Measurements from ENCODE around the gene TAGAP. TPM values are rescaled to one million over a fixed set of nuclear protein-coding genes. Genes with fewer than 3 reads are reported as not detected.
A peak's percentile ranks its signal among the peaks of the same experiment; 100 is the strongest.

The TAGAP gene
- total and polyA plus RNA-seq, 4 experiments from 2014 or later, result 160 to 276 (median 188) TPM

DNA sequence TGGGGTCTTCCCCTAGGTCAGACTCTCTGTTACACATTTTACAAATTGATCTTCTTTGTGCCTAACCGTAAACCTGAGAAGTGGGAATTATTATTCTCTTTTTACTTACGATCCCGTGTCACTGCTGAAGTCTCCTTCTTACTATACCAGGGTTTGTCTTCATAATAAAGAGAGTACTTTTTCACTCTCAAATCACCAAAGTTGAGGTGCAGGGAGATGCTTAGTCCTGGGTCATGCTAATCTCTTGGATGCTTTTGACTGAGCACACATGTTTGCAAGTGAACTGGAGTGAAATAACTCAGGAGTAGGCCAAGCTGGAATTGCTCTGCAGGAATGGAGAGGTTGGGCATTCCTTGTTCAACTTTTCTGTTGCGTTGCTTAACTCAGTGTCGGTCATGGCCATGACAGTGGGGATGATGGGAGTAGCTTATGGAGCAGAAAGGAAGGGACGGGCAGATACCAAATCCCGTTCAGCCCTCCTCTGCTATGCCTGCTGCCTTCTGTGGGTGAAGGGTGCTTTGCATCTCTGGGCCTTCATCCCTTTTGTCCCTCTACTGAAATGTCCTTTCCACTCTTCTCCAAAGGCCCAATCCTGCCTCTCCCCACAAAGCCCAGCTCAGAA lies 15.2 kb upstream of the TAGAP start:
- intact Hi-C loops (cut with micrococcal nuclease), result no loop called here
- Mint-ChIP-seq H3K4me1 (peaks cover 66 to 91% (median 80%) of the 10 kb centered on the region in 4 donors), H3K27me3 (no peaks in the 10 kb centered on the region), H3K9me3 (peaks cover 0 to 4% (median 0%) of the 10 kb centered on the region in 8 donors), H3K27ac (peak overlapping the region; percentile 87 to 99 (median 97)), H3K4me3 (peak overlapping the region in 3 of 8 donors; percentile 23 to 35 (median 33)), H3K36me3 (no peaks in the 10 kb centered on the region)
- ChIA-PET POLR2A (ENCODE audit: partially characterized antibody) (interaction anchor here (7.1 to 17.1 kb wide), 2 partner anchors 19 to 45 kb away, joined by 109 to 564 read pairs; partner anchors contain the start of gene TAGAP), CTCF (ENCODE audit: partially characterized antibody) (interaction anchor here (1.0 to 1.4 kb wide), 2 partner anchors 44 to 47 kb away, joined by 4 to 5 read pairs; no protein-coding TSS in a partner anchor)
- DNase-seq, result no peak
- H3K9me3 ChIP-seq (ENCODE audit: control insufficient read depth in 1 of 2, low read length in 2 of 2), result no peaks in the 10 kb centered on the region
- no peak overlapping the region for H3K4me3 ChIP-seq (ENCODE audit: low read length in 2 of 2)
- H3K27ac ChIP-seq (ENCODE audit: low read depth, low read length), result no peak overlapping the region
- no peaks in the 10 kb centered on the region for H3K36me3 ChIP-seq (ENCODE audit: insufficient read depth, low read length)
- H3K27me3 ChIP-seq (ENCODE audit: insufficient read depth, low read length), result no peaks in the 10 kb centered on the region
- peaks cover 89% of the 10 kb centered on the region for H3K4me1 ChIP-seq (ENCODE audit: insufficient read depth, low read length)

DNA sequence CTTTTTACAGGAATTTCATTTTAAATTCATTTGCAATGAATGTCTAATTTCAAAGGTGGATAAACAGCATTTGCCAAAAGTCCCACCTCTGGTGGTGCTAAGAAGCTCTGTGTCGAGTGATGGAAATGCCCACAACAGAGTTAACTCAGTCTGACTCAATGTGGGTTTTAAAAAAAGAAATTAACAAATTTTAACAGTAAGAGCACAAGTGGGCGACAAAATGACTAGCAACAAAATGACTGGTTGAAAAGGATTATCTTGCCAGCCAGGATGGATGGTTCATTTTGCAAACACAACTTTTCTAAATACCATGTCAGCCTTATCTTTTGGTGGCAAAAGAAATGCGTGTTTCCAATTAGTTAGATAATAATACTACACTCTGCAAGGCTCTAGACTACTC lies 14.3 kb upstream of the TAGAP start:
- H3K27me3 ChIP-seq (ENCODE audit: insufficient read depth, low read length), result no peaks in the 10 kb centered on the region
- intact Hi-C loops (cut with micrococcal nuclease), result no loop called here
- peaks cover 85% of the 10 kb centered on the region for H3K4me1 ChIP-seq (ENCODE audit: insufficient read depth, low read length)
- H3K27ac ChIP-seq (ENCODE audit: low read depth, low read length), result no peak overlapping the region
- DNase-seq, result no peak
- H3K36me3 ChIP-seq (ENCODE audit: insufficient read depth, low read length), result no peaks in the 10 kb centered on the region
- Mint-ChIP-seq H3K27ac (peak overlapping the region in 6 of 7 donors; percentile 33 to 98 (median 66)), H3K9me3 (peaks cover 0 to 4% (median 0%) of the 10 kb centered on the region in 8 donors), H3K4me3 (peak overlapping the region in 1 of 8 donors; percentile 20), H3K36me3 (no peaks in the 10 kb centered on the region), H3K4me1 (peaks cover 57 to 91% (median 76%) of the 10 kb centered on the region in 4 donors), H3K27me3 (no peaks in the 10 kb centered on the region)
- no peaks in the 10 kb centered on the region for H3K9me3 ChIP-seq (ENCODE audit: control insufficient read depth in 1 of 2, low read length in 2 of 2)
- POLR2A ChIA-PET (ENCODE audit: partially characterized antibody), result interaction anchor here (1.0 to 17.1 kb wide), 2 partner anchors 19 to 36 kb away, joined by 4 to 564 read pairs; partner anchors contain the start of gene TAGAP
- CTCF ChIA-PET (ENCODE audit: partially characterized antibody), result interaction anchor here (1.4 to 3.8 kb wide), 3 partner anchors 14 to 75 kb away, joined by 3 to 22 read pairs (median 6); partner anchors contain the start of gene TAGAP
- no peak overlapping the region for H3K4me3 ChIP-seq (ENCODE audit: low read length in 2 of 2)

DNA sequence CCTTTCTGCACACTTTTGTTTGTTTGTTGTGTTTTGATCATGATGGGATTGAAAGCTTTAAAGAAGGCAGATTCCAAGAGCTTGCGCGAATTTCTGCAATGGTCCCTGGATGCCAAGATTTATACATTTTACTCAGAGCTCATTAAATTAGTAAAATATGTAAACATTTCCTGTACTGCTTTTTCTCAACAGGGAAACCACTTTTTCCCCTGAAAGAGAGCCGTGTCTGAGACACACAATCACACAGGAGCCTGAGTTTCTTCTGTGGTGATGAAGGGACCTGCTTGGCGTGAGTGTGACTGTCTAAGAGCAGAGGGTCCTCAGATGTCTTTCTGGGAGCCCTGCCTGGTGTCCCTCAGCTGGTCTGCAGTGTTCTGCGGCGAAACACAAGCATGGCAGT lies 12.1 kb upstream of the TAGAP start:
- Histone ChIP-seq H3K9me3 (ENCODE audit: control insufficient read depth in 1 of 2, low read length in 2 of 2) (no peaks in the 10 kb centered on the region), H3K27me3 (ENCODE audit: insufficient read depth, low read length) (no peaks in the 10 kb centered on the region), H3K27ac (ENCODE audit: low read depth, low read length) (peak overlapping the region; percentile 17), H3K4me3 (ENCODE audit: low read length in 2 of 2) (no peak overlapping the region), H3K36me3 (ENCODE audit: insufficient read depth, low read length) (no peaks in the 10 kb centered on the region), H3K4me1 (ENCODE audit: insufficient read depth, low read length) (peaks cover 73% of the 10 kb centered on the region)
- POLR2A ChIA-PET (ENCODE audit: partially characterized antibody), result interaction anchor here (0.7 to 17.1 kb wide), 11 partner anchors 8 to 57 kb away, joined by 3 to 564 read pairs (median 3); partner anchors contain the start of genes RSPH3 and TAGAP
- H3K9me3 Mint-ChIP-seq, result peaks cover 0 to 4% (median 0%) of the 10 kb centered on the region in 8 donors
- CTCF ChIA-PET (ENCODE audit: partially characterized antibody), result interaction anchor here (0.9 to 3.8 kb wide), 8 partner anchors 12 to 77 kb away, joined by 3 to 22 read pairs (median 4); partner anchors contain the start of gene TAGAP
- no peaks in the 10 kb centered on the region for H3K27me3 Mint-ChIP-seq
- peak overlapping the region in 7 of 8 donors; percentile 39 to 83 (median 72) for H3K4me3 Mint-ChIP-seq
- intact Hi-C loops (cut with micrococcal nuclease), result loop anchor here (1.0 kb wide), 1 partner anchor 10 kb away; no protein-coding TSS in a partner anchor
- no peak for DNase-seq
- peak overlapping the region; percentile 79 to 91 (median 86) for H3K27ac Mint-ChIP-seq
- no peaks in the 10 kb centered on the region for H3K36me3 Mint-ChIP-seq
- peaks cover 45 to 83% (median 63%) of the 10 kb centered on the region in 4 donors for H3K4me1 Mint-ChIP-seq

DNA sequence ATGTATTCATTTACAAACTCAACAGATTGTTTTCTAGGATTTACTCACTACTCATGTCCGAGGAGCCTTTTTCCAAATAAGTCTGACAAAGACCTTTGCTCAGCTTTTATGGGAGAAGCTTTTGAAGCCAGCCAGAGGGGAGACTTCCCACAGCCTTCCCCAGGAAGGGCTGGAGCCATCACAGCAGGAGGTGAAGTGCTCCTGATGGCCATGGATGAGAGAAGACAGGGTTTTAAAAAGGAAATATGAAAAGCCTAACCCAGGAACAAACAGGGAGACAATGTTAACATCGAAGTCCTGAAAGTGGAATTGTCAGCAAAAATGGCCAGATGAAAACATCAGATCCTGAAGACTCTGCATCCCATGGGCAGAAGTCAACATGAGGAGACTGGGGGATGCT lies 11.6 kb upstream of the TAGAP start:
- H3K9me3 Mint-ChIP-seq, result peaks cover 0 to 4% (median 0%) of the 10 kb centered on the region in 8 donors
- Histone ChIP-seq H3K4me1 (ENCODE audit: insufficient read depth, low read length) (peaks cover 69% of the 10 kb centered on the region), H3K36me3 (ENCODE audit: insufficient read depth, low read length) (no peaks in the 10 kb centered on the region), H3K4me3 (ENCODE audit: low read length in 2 of 2) (no peak overlapping the region), H3K9me3 (ENCODE audit: control insufficient read depth in 1 of 2, low read length in 2 of 2) (no peaks in the 10 kb centered on the region), H3K27ac (ENCODE audit: low read depth, low read length) (peak overlapping the region; percentile 17), H3K27me3 (ENCODE audit: insufficient read depth, low read length) (no peaks in the 10 kb centered on the region)
- ChIA-PET CTCF (ENCODE audit: partially characterized antibody) (interaction anchor here (0.9 to 3.8 kb wide), 8 partner anchors 12 to 78 kb away, joined by 3 to 22 read pairs (median 4); partner anchors contain the start of gene TAGAP), POLR2A (ENCODE audit: partially characterized antibody) (interaction anchor here (0.7 to 17.1 kb wide), 10 partner anchors 8 to 56 kb away, joined by 3 to 564 read pairs (median 3); partner anchors contain the start of genes RSPH3 and TAGAP)
- no peaks in the 10 kb centered on the region for H3K27me3 Mint-ChIP-seq
- intact Hi-C loops (cut with micrococcal nuclease), result loop anchor here (1.0 kb wide), 1 partner anchor 9 kb away; no protein-coding TSS in a partner anchor
- H3K36me3 Mint-ChIP-seq, result no peaks in the 10 kb centered on the region
- H3K27ac Mint-ChIP-seq, result peak overlapping the region; percentile 81 to 92 (median 86)
- peak overlapping the region; percentile 21 to 83 (median 72) for H3K4me3 Mint-ChIP-seq
- peaks cover 40 to 78% (median 58%) of the 10 kb centered on the region in 4 donors for H3K4me1 Mint-ChIP-seq
- DNase-seq, result no peak

DNA sequence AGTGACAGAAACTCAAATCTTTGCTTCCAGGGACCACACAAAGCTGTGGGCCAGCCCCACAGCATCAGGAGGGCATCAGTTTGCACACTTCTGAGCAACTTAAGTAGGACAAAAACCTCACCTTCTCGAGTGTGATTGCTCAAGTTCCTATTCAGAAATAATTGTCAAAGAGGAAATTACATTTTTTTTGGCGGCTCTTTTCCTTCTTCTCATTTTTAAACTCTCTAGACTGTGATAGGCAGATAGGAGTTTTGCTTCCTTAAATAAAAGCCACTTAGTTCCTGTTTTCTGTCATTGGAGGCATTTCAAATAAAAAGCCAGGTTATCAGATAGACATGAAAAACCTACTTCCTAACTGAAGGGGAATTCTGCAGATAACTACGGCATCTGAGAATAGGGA lies 11.2 kb upstream of the TAGAP start:
- peaks cover 64% of the 10 kb centered on the region for H3K4me1 ChIP-seq (ENCODE audit: insufficient read depth, low read length)
- DNase-seq, result no peak
- H3K27ac Mint-ChIP-seq, result peak overlapping the region; percentile 81 to 92 (median 86)
- no peaks in the 10 kb centered on the region for H3K36me3 Mint-ChIP-seq
- H3K27me3 ChIP-seq (ENCODE audit: insufficient read depth, low read length), result no peaks in the 10 kb centered on the region
- H3K36me3 ChIP-seq (ENCODE audit: insufficient read depth, low read length), result no peaks in the 10 kb centered on the region
- peaks cover 0 to 4% (median 0%) of the 10 kb centered on the region in 8 donors for H3K9me3 Mint-ChIP-seq
- no peak overlapping the region for H3K4me3 ChIP-seq (ENCODE audit: low read length in 2 of 2)
- no peaks in the 10 kb centered on the region for H3K9me3 ChIP-seq (ENCODE audit: control insufficient read depth in 1 of 2, low read length in 2 of 2)
- intact Hi-C loops (cut with micrococcal nuclease), result loop anchor here (1.0 kb wide), 1 partner anchor 9 kb away; no protein-coding TSS in a partner anchor
- peak overlapping the region; percentile 17 for H3K27ac ChIP-seq (ENCODE audit: low read depth, low read length)
- peaks cover 38 to 74% (median 56%) of the 10 kb centered on the region in 4 donors for H3K4me1 Mint-ChIP-seq
- POLR2A ChIA-PET (ENCODE audit: partially characterized antibody), result interaction anchor here (0.7 to 17.1 kb wide), 5 partner anchors 15 to 56 kb away, joined by 3 to 564 read pairs (median 7); partner anchors contain the start of genes RSPH3 and TAGAP
- H3K27me3 Mint-ChIP-seq, result no peaks in the 10 kb centered on the region
- H3K4me3 Mint-ChIP-seq, result peak overlapping the region; percentile 21 to 83 (median 72)
- CTCF ChIA-PET (ENCODE audit: partially characterized antibody), result interaction anchor here (1.0 to 3.8 kb wide), 7 partner anchors 11 to 78 kb away, joined by 3 to 22 read pairs (median 4); partner anchors contain the start of gene TAGAP

DNA sequence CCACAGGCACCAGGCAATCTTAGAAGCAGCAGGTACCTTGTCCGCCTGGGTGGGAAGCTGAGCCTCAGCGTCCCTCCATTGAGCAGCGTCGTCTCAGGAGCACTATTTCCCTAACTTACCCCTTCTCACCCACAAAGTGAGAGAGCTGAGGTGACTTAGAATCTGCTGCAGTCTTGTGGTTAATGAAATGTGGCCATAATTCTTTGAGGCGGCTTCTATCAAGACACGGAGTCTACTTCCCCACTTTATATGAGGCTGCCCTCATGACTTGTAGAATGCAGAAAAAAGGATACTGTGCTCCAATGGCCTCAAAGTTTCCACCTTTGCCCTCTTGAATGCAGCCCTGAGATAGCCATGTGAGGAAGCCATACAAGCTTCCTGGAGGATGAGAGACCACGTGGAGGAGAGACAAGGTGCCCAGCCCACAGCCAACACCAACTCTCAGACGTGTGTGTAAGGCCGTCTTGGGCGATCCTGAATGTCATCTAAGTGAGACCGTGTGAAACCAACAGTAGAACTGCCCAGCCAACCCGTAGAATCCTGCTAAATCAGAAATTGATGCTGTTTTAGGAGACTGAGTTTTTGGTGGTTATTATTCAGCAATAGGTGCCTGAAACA lies 9.1 kb upstream of the TAGAP start:
- Mint-ChIP-seq H3K27ac (peak overlapping the region in 5 of 7 donors; percentile 27 to 68 (median 44)), H3K4me1 (peaks cover 29 to 64% (median 41%) of the 10 kb centered on the region in 4 donors), H3K27me3 (no peaks in the 10 kb centered on the region), H3K9me3 (peaks cover 0 to 4% (median 0%) of the 10 kb centered on the region in 8 donors), H3K36me3 (no peaks in the 10 kb centered on the region), H3K4me3 (peak overlapping the region in 3 of 8 donors; percentile 20 to 52 (median 39))
- Histone ChIP-seq H3K36me3 (ENCODE audit: insufficient read depth, low read length) (no peaks in the 10 kb centered on the region), H3K9me3 (ENCODE audit: control insufficient read depth in 1 of 2, low read length in 2 of 2) (no peaks in the 10 kb centered on the region), H3K4me3 (ENCODE audit: low read length in 2 of 2) (no peak overlapping the region), H3K27ac (ENCODE audit: low read depth, low read length) (no peak overlapping the region), H3K27me3 (ENCODE audit: insufficient read depth, low read length) (no peaks in the 10 kb centered on the region), H3K4me1 (ENCODE audit: insufficient read depth, low read length) (peaks cover 49% of the 10 kb centered on the region)
- intact Hi-C loops (cut with micrococcal nuclease), result no loop called here
- POLR2A ChIA-PET (ENCODE audit: partially characterized antibody), result interaction anchor here (3.5 to 17.1 kb wide), 2 partner anchors 10 to 13 kb away, joined by 19 to 564 read pairs; partner anchors contain the start of gene TAGAP
- peak in 1 of 5 donors; percentile 36 for DNase-seq
- CTCF ChIA-PET (ENCODE audit: partially characterized antibody), result interaction anchor here (1.6 to 2.2 kb wide), 6 partner anchors 9 to 80 kb away, joined by 4 to 12 read pairs (median 6); partner anchors contain the start of gene TAGAP

Measured in CD4-positive, alpha-beta memory T cell (primary cell).